ENCODE measurements around the gene MAP3K4.
"Not testable (repeated sequence)": the region's sequence is repeated elsewhere in the genome, so short reads cannot be mapped to it uniquely, and the experiment has no call there.

MAP3K4 gene

GRCh38 chr6:160974304-160974771 is 17.2 kb upstream of the MAP3K4 start:
- DNase-seq: peak; percentile 80
- Histone ChIP-seq H3K27me3 (replicated peaks) (no peaks in the 10 kb centered on the region), H3K27ac (no peak overlapping the region), H3K4me3 (ENCODE audit: low read depth, low read length) (no peak overlapping the region), H3K36me3 (replicated peaks) (no peaks in the 10 kb centered on the region)
- in situ Hi-C loops (cut with HindIII; ENCODE audit: low pct_ligation_motif_present, low sequenced_read_pairs): loop anchor here (25.0 kb wide), 1 partner anchor 388 kb away; no protein-coding TSS in a partner anchor
- no peak for TF ChIP-seq CTCF (IDR thresholded peaks at IDR 0.05; ENCODE audit: low read depth, low read length, missing control alignments)

- no peak for TF ChIP-seq CTCF (IDR thresholded peaks at IDR 0.05; ENCODE audit: low read depth, low read length, missing control alignments)
- Histone ChIP-seq H3K36me3 (replicated peaks) (no peaks in the 10 kb centered on the region), H3K27ac (no peak overlapping the region), H3K4me3 (ENCODE audit: low read depth, low read length) (no peak overlapping the region), H3K27me3 (replicated peaks) (no peaks in the 10 kb centered on the region)
- in situ Hi-C loops (cut with HindIII; ENCODE audit: low pct_ligation_motif_present, low sequenced_read_pairs): no loop called here
- DNase-seq: no peak
Observed at GRCh38 chr6:160975162-160975561, 16.4 kb upstream of the MAP3K4 start.

GRCh38 chr6:160975961-160976360 is 15.6 kb upstream of the MAP3K4 start:
- H3K4me3 ChIP-seq (ENCODE audit: low read depth, low read length); H3K27me3 ChIP-seq (replicated peaks); in situ Hi-C loops (cut with HindIII; ENCODE audit: low pct_ligation_motif_present, low sequenced_read_pairs): not testable (repeated sequence)

GRCh38 chr6:160978141-160978901 is 13.2 kb upstream of the MAP3K4 start:
- in situ Hi-C loops (cut with HindIII; ENCODE audit: low pct_ligation_motif_present, low sequenced_read_pairs): no loop called here
- no peak overlapping the region for H3K4me3 ChIP-seq (ENCODE audit: low read depth, low read length)
- TF ChIP-seq CTCF (IDR thresholded peaks at IDR 0.05; ENCODE audit: low read depth, low read length, missing control alignments): no peak
- no peaks in the 10 kb centered on the region for H3K36me3 ChIP-seq (replicated peaks)
- no peak overlapping the region for H3K27ac ChIP-seq
- no peaks in the 10 kb centered on the region for H3K27me3 ChIP-seq (replicated peaks)
- DNase-seq: peak; percentile 7

More at GRCh38 chr6:160975961-160976360, 15.6 kb upstream of the MAP3K4 start:
- H3K36me3 ChIP-seq (replicated peaks); H3K27ac ChIP-seq; DNase-seq: not testable (repeated sequence)

GRCh38 chr6:160979061-160979708 is 12.4 kb upstream of the MAP3K4 start:
- no peak for DNase-seq
- H3K36me3 ChIP-seq (replicated peaks): no peaks in the 10 kb centered on the region
- TF ChIP-seq CTCF (IDR thresholded peaks at IDR 0.05; ENCODE audit: low read depth, low read length, missing control alignments): no peak
- H3K4me3 ChIP-seq (ENCODE audit: low read depth, low read length): no peak overlapping the region
- no peak overlapping the region for H3K27ac ChIP-seq
- no peaks in the 10 kb centered on the region for H3K27me3 ChIP-seq (replicated peaks)
- in situ Hi-C loops (cut with HindIII; ENCODE audit: low pct_ligation_motif_present, low sequenced_read_pairs): no loop called here

- H3K36me3 ChIP-seq (replicated peaks); H3K27ac ChIP-seq; in situ Hi-C loops (cut with HindIII; ENCODE audit: low pct_ligation_motif_present, low sequenced_read_pairs); DNase-seq; H3K27me3 ChIP-seq (replicated peaks); H3K4me3 ChIP-seq (ENCODE audit: low read depth, low read length): not testable (repeated sequence)
Observed at GRCh38 chr6:160983377-160983948, 8.1 kb upstream of the MAP3K4 start.

Data from brain microvascular endothelial cell (primary cell).